Nephron (organoid): ENCODE measurements around the gene WDSUB1.
A peak's percentile ranks its signal among the peaks of the same experiment; 100 is the strongest.

Experiments used
- H3K27ac Mint-ChIP-seq, 3 experiments: 2 replicates each; pipeline ENCODE4 v1.8.0; 2020; ENCODE audit warnings: mixed read lengths in 3 of 3, mild to moderate bottlenecking in 2 of 3, moderate library complexity in 1 of 3
- H3K27me3 Mint-ChIP-seq: 2 replicates; pipeline ENCODE4 v1.8.0; 2021; ENCODE audit warnings: low read depth, mild to moderate bottlenecking, moderate library complexity, mixed read lengths
- H3K36me3 Mint-ChIP-seq: 2 replicates; pipeline ENCODE4 v1.8.0; 2020; ENCODE audit warnings: low read depth, mixed read lengths
- H3K4me1 Mint-ChIP-seq: 2 replicates; pipeline ENCODE4 v1.8.0; 2020; ENCODE audit warnings: mixed read lengths
- H3K4me3 Mint-ChIP-seq, 3 experiments: 2 replicates each; pipeline ENCODE4 v1.8.0; 2020; ENCODE audit warnings: mild to moderate bottlenecking in 3 of 3, mixed read lengths in 3 of 3, moderate library complexity in 2 of 3
- H3K9me3 Mint-ChIP-seq: 2 replicates; pipeline ENCODE4 v1.8.0; 2020; ENCODE audit warnings: mixed read lengths
- CTCF ChIP-seq, 3 experiments: fragments of 200-600 bp; sonication (generic); IDR thresholded peaks; one replicate each; pipeline ENCODE4 v1.5.0; 2021; ENCODE audit warnings: antibody characterized with exemption in 3 of 3; ENCODE audit not compliant: unreplicated experiment in 3 of 3

Gene WDSUB1

GRCh38 chr2:159200498-159200897 is 86.0 kb downstream of the WDSUB1 start:
- H3K27ac Mint-ChIP-seq = no peak overlapping the region
- H3K4me3 Mint-ChIP-seq = no peak overlapping the region
- H3K27me3 Mint-ChIP-seq = no peaks in the 10 kb centered on the region
- no peak for TF ChIP-seq CTCF (IDR thresholded peaks at IDR 0.05; ENCODE audit: unreplicated experiment in 3 of 3)
- no peaks in the 10 kb centered on the region for H3K9me3 Mint-ChIP-seq
- H3K36me3 Mint-ChIP-seq = peaks cover 86% of the 10 kb centered on the region
- H3K4me1 Mint-ChIP-seq = peaks cover 46% of the 10 kb centered on the region

- Mint-ChIP-seq H3K27ac (peak overlapping the region in 2 of 3 experiments; percentile 18 to 70), H3K9me3 (no peaks in the 10 kb centered on the region)
These were observed 86.6 kb downstream of the WDSUB1 start for GRCh38 chr2:159199761-159200465.

GRCh38 chr2:159199236-159199635 is 87.3 kb downstream of the WDSUB1 start:
- peaks cover 42% of the 10 kb centered on the region for H3K4me1 Mint-ChIP-seq
- no peak for TF ChIP-seq CTCF (IDR thresholded peaks at IDR 0.05; ENCODE audit: unreplicated experiment in 3 of 3)
- H3K36me3 Mint-ChIP-seq = peaks cover 80% of the 10 kb centered on the region

More at GRCh38 chr2:159199761-159200465, 86.6 kb downstream of the WDSUB1 start:
- H3K36me3 Mint-ChIP-seq = peaks cover 80% of the 10 kb centered on the region
- H3K4me1 Mint-ChIP-seq = peaks cover 40% of the 10 kb centered on the region
- no peaks in the 10 kb centered on the region for H3K27me3 Mint-ChIP-seq
- TF ChIP-seq CTCF (IDR thresholded peaks at IDR 0.05; ENCODE audit: unreplicated experiment in 3 of 3) = no peak
- no peak overlapping the region for H3K4me3 Mint-ChIP-seq

DNA sequence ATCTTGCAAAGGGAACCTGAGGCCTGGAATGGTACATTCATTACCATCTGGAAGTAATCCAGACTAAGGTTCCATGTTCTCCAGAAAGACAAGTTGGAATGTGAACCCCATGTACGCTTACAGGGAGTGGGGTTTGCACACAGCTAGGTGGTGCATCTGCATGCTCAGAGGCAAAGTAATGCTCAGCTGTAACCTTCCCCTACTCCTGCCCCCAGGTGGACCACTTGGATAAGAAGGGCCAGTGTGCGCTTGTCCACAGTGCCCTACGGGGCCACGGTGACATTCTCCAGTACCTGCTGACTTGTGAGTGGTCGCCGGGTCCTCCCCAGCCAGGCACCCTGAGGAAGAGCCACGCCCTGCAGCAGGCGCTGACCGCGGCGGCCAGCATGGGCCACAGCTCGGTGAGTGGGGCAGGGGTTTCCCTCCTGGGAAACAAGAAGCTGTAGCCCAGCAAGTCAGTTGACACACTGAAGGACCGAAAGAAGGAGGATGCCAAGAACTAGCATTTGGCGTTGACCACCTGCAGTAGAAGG is 90.0 kb downstream of the WDSUB1 start:
- H3K4me1 Mint-ChIP-seq = peaks cover 36% of the 10 kb centered on the region
- H3K9me3 Mint-ChIP-seq = no peaks in the 10 kb centered on the region
- H3K27me3 Mint-ChIP-seq = no peaks in the 10 kb centered on the region
- H3K4me3 Mint-ChIP-seq = no peak overlapping the region
- H3K27ac Mint-ChIP-seq = no peak overlapping the region
- H3K36me3 Mint-ChIP-seq = peaks cover 75% of the 10 kb centered on the region
- TF ChIP-seq CTCF (IDR thresholded peaks at IDR 0.05; ENCODE audit: unreplicated experiment in 3 of 3) = no peak

More at GRCh38 chr2:159199236-159199635, 87.3 kb downstream of the WDSUB1 start:
- no peak overlapping the region for H3K27ac Mint-ChIP-seq
- H3K9me3 Mint-ChIP-seq = no peaks in the 10 kb centered on the region
- H3K27me3 Mint-ChIP-seq = no peaks in the 10 kb centered on the region
- no peak overlapping the region for H3K4me3 Mint-ChIP-seq

GRCh38 chr2:159195697-159196096 is 90.8 kb downstream of the WDSUB1 start:
- Mint-ChIP-seq H3K9me3 (no peaks in the 10 kb centered on the region), H3K4me1 (peaks cover 29% of the 10 kb centered on the region), H3K4me3 (no peak overlapping the region), H3K36me3 (peaks cover 73% of the 10 kb centered on the region), H3K27me3 (no peaks in the 10 kb centered on the region), H3K27ac (no peak overlapping the region)
- no peak for TF ChIP-seq CTCF (IDR thresholded peaks at IDR 0.05; ENCODE audit: unreplicated experiment in 3 of 3)

DNA sequence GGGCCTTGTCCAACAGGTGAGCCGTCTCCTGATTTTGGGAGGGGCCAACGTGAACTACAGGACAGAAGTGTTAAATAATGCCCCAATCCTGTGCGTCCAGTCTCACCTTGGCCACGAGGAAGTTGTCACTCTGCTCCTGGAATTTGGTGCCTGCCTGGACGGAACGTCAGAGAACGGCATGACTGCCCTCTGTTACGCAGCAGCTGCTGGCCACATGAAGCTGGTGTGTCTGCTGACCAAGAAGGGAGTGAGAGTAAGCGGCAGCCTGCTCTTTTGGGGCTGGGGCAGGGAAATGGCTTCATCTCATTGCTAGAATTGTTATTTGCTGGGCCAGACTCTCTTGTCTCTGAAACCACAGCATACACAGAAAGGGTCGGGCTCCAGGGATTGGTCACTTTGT is 92.3 kb downstream of the WDSUB1 start:
- Mint-ChIP-seq H3K4me3 (no peak overlapping the region), H3K4me1 (peaks cover 19% of the 10 kb centered on the region), H3K27me3 (no peaks in the 10 kb centered on the region), H3K9me3 (no peaks in the 10 kb centered on the region), H3K36me3 (peaks cover 58% of the 10 kb centered on the region), H3K27ac (peak overlapping the region in 1 of 3 experiments; percentile 27)
- no peak for TF ChIP-seq CTCF (IDR thresholded peaks at IDR 0.05; ENCODE audit: unreplicated experiment in 3 of 3)
